GM12892 (cell line): ENCODE data around the gene DAGLA.

Experiments
- POLR2A ChIP-seq: IDR thresholded peaks from 2 replicates; pipeline ENCODE4 v1.6.1; 2011; ENCODE audit warnings: low read depth, low read length, control low read depth
- POLR2AphosphoS5 ChIP-seq: IDR thresholded peaks from 2 replicates; pipeline ENCODE4 v1.6.1; 2011; ENCODE audit warnings: low read depth, low read length, control low read depth

DNA sequence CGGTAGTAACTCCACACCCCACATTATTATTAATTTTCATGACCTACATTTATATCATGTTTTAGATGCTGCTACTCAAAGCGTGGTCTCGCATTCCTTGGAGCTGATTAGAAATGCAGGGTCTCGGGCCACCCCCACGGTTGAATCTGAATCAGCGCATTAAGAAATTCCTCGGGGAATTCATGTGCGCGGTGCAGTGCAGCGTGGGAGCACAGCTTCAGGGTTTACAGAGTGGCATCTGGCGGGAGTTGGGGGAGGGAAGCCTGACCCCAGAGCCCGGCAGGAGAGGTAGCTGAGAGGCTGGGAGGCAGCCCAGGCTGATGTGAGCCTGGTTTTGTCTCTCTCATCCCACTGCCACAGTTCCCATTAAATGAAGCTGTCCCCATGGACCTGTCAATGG, 48.1 kb upstream of the DAGLA start:
- TF ChIP-seq POLR2AphosphoS5 = no peak
- no peak for TF ChIP-seq POLR2A
